CD4-positive, alpha-beta T cell treated with Interleukin-17A for 1 hour (primary cell): Measurements from ENCODE around the gene LPO.
A peak's percentile ranks its signal among the peaks of the same experiment; 100 is the strongest.

ENCODE experiments used
- DNase-seq: peaks from one replicate; pipeline ENCODE4 v3.0.0-alpha.2; 2020

Gene LPO

DNA sequence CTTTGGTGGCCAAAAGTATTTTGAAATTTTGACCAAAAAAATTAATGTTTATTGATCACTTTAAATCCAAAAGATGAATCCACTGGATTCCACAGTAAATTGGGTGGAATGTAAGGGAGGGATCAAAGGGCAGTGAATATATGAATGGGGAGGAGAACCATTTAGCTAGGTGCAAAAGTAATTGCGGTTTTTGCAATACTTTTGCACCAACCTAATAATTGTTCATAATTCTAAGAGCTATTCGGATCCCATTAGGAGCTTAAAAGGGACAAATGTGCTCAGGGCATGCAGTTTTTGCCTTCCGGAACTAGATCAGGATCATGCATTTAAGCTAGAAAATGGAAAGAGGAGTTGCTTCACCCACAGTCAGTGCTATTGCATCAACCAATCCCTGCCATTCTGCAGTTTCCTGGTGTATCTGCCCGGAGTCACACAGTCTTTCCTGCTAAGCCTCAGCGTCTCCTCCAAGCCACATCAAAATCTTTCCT is at the start of gene LPO:
Gene LPO (plus strand): TSS at position 438 of the 488 bp plus-strand sequence. CDS start 4,396 bp downstream, outside the sequence.
- DNase-seq = no peak

DNA sequence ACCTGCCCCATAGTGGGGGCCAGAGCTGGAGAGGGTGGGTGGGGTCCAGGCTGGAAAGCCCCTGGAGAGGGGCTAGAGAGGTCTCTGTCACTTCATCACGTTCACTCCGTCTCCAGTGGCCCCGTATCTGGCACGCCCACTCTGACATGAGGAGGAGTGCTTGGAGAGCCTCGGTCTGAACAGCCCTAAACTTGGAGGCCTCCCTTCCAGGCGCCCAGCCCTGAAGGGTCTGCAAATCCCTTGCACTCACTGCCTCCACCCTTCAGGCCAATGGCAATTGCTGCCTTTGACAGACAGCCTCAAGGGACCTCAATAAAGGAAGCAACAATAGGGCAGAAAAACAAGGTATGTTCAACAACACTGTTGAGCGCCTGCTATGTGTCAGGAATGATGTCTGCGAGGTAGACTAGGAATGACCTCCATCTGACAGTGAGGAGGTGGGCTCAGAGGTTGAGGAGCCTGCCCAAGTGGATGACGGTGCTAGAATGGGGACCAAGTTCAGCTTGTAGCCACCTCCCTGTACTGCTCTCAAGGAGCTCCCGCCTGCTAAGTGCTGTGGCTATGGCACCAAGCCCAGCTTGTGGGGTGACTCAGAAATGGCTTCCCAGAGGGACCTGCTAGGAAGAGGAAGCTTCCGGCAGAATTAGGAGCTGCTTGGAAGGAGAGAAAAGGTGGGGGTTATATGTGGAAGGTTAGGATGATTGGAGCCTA is 48.8 kb upstream of the LPO start:
- DNase-seq = no peak

DNA sequence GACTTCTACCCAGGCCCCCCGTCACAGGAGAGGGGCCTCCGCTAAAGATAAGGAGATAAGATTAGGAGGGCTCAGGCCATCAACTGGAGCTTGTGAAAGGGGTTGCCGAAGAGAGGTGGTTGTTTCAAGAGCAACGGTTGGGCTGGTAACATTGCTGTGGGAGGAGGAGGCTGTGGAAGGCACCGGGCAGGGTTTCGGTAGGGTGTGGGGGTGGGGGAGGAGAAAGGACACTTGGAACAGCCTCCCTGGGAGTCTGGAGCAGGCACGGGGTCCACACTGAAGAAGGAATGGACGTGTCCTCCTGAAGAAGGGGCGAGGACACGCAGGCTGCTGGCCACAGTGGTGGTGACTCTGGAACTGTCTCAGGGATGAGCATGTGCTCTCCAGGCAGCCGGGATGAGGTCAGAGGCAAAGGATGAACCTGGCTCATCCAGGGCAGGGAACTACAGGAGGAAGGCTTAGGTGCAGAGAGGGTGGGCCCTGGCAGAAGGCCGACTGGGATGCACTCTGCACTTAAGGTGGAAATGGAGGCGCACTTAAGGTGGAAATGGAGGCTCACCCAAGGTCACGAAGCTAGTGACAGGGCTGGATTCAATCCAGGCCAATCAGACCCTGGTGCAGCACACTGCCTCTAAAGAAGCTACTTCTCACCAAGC is 47.0 kb upstream of the LPO start:
- no peak for DNase-seq

DNA sequence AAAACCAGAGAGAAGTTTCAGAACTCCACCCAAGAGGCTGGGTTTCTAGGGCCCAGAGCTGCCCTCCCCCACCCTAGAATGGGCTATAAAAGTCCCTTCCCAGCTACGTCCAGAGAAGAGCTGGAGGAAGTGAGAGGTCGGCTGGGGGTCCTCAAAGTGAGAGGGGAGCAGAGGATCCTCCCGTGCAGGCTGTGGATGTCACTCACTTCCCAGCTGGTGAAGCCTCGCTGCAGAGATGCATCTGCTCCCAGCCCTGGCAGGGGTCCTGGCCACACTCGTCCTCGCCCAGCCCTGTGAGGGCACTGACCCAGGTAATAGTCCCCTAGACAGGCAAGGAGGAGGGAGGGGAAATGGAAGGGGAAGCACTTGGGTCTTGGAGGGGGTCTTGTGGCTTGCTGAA is 45.8 kb upstream of the LPO start, which contains the start of gene EPX:
Gene EPX (plus strand): TSS at position 115 of the 400 bp plus-strand sequence. CDS start 121 bp downstream, at position 236.
- no peak for DNase-seq

DNA sequence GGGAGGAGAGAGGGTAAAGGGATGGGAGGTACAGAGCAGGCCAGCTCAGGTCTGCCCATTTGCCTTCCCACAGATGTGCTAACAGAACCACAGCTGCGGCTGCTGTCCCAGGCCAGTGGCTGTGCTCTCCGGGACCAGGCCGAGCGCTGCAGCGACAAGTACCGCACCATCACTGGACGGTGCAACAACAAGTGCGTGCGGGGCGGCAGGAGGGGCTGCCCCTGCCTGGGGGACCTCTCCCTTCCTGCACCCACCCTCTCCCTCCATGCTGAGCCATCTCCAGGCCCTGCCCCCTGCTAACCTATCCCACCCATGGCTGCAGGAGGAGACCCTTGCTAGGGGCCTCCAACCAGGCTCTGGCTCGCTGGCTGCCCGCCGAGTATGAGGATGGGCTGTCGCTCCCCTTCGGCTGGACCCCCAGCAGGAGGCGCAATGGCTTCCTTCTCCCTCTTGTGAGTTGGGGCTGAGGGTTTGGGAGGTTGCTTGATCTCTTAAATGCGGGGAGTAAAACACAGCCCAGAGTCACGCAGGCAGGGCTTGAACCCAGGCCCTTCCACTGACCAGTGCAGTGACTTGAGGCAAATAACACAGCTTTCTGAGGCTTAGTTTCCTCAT is 44.6 kb upstream of the LPO start:
- no peak for DNase-seq

DNA sequence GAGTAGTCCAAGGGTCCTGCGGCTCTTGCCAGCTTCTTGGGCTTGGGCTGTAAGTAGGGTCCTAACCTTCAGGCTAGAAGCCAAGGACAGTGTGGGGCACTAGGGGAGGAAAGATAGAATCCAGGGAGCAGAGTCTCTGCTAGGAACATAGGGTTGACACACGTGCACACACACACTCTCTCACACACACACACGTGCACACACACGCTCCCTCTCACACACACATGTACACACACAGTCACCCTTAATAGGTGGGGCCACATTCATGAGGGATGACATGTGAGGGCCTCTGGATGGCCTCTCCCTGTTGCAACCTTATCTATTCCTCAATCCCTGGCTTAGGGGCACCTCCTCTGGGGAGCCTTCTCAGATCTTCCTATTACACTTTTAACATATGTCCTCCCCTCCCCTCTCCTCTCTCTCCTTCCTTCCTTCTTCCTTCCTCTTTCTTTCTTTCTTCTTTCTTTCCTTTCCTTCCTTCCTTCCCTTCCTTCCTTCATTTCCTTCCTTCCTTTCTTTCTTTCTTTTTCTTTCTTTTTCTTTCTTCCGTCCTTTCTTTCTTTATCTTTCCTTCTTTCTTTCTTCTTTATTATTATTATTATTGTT is 42.8 kb upstream of the LPO start:
- no peak for DNase-seq

DNA sequence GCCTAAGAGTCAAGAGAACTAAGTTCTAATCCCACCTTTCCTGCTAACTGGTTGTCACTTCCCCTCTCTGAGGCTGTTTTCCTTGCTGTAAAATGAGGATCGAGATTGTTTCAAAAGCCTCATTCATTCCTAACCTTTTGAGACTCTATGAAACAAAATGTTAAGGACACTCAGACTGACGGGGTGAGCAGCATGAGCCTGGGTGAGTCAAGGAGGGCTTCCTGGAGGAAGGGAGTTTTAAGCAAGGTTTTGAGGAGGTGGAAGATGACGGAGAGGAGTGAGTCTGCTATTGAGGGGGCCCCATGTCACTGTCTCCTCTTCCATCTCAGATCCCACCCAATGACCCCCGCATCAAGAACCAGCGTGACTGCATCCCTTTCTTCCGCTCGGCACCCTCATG is 41.8 kb upstream of the LPO start:
- no peak for DNase-seq

DNA sequence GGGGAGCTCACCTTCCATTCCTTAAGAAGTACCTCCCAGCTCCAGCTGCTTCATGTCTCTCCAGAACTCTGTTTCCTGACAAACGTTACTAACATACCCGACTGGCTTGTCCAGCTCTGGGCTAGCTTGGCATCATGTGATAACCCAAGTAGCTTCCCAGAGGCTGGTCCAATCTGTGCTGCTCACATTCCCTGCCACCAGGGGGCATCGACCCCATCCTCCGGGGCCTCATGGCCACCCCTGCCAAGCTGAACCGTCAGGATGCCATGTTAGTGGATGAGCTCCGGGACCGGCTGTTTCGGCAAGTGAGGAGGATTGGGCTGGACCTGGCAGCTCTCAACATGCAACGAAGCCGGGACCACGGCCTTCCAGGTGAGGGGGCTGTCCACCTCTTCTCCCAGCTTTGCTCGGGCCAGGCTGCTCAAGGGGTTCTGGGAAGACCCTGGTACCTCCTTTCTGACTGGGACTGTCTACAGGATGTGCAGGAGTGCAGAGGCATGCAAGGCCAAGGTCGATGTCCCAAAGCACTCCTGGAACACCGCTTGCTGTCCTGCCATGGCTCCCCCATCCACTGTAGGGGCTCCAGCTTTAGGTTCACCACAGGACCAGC is 38.3 kb upstream of the LPO start:
- peak; percentile 57 for DNase-seq

DNA sequence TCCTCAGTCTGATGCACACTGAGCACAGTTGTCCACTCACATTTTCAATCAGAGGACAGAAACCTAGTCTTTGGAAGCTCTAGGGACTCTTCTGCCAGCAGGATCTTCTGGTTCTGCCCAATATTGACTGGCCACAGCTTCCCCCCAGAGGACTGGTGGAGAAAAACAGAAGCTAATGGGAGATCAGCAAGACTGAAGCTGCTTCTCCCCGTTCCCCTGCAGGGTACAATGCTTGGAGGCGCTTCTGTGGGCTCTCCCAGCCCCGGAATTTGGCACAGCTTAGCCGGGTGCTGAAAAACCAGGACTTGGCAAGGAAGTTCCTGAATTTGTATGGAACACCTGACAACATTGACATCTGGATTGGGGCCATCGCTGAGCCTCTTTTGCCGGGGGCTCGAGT is 35.5 kb upstream of the LPO start:
- no peak for DNase-seq

DNA sequence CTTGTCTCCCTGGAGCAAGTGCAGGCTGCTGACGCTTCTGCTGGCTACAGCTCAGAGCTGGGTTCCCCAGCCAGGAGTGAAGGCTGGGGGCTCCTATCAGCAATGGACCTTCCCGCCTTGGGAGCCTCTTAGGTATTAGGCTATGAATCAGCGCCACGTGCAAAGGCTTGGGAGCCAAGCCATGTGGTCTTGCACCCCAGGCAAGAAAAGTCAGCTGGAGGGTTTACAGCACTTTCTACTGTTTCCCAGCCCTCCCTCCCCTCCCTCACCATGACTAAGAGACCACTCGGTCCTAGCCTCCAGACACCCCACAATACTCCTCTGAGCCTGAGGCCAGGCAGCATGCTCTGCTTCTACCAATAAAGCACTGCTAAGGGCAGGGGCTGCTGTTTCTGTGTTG is 33.6 kb upstream of the LPO start:
- DNase-seq = no peak

DNA sequence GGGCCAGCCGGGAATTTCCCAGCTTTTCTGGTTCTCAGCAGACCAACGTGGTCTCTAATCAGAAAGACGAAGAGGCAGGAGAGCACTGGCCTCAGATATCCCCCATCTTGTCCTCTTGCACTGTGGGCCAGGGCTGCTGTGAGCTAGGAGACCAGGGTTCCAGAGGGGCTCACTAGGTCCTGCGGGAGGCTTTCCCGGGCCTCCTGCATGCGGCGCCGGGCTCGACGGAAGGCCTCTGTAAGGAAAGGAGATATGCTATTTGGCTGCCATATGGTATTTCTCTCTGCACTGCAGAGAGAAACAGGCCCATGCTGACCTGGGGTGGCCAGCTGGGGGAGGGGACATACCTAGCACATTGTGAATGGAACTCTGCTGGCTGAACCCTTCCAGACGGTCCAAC is 32.4 kb upstream of the LPO start:
- no peak for DNase-seq

DNA sequence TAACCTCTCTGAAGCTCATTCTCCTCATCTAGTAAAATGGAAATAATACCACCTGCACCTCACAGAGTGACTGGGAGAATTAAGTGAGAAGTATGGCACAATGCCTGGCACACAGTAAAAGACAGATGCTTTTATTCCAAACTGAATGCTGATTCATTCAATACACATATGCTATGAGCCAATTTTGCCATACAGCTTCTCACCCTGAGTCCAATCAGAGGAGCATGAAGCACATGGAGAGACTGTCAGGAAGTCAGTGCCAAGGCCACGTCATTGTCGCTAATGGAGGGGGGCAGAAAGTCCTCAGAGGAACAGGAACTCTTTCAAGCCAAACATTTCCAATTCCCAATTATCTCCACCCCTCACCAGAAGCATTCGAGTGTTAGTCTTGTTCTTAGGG is 30.9 kb upstream of the LPO start:
- no peak for DNase-seq

DNA sequence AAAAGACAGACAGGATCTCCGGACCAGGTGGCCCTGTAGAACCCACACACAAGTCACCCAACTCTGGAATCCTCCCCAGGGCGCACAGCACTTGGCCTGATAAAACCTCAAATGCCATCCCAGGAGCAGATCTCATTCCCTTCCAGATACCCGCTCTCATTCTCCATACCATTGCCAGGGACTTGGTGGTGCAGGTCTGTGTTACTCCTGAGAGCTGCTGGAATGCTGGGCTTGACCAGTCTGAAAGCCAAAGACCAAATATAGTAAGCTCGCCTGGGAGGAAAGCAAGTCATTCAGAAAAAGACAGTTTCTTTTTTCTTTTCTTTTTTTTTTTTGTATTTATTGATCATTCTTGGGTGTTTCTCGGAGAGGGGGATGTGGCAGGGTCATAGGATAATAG is 30.0 kb upstream of the LPO start:
- DNase-seq = no peak

DNA sequence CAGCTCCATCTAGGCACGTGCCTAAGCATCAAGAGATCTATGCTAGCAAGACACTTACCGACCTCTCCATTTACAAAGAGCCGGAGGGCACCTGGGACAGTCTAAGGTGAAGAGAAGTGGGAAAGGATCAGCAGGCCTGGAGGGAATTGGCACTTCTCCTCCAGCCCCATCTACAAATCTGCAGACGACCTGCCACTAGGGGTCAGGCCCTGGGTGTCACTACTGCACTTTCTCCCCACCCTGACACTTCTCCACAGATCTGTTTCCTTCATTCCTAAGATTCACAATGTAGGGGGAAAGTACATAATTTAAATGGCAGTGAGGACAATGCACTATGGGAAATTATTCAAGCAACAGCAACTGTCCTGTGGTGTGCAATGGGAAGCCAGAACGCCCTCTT is 27.5 kb upstream of the LPO start:
- DNase-seq = no peak

DNA sequence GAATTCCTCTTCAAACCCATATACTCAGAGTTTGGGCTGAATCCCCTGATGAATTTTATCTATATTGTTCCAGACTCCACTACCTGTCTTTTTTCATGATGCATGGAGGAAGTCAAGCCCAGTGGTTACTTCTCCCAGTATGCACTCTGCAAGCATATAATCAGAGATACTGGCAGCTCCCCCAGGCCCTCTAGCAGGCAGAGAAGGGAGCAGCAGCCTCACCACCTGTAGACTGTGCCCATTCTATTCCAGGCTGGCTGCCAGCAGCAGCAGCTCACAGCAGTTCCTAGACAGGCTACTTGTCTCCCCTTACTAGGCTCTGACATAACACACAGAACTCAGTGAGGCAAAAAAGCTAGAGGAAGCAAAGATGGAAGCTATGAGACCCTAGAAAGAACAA is 22.7 kb upstream of the LPO start:
- DNase-seq = no peak

DNA sequence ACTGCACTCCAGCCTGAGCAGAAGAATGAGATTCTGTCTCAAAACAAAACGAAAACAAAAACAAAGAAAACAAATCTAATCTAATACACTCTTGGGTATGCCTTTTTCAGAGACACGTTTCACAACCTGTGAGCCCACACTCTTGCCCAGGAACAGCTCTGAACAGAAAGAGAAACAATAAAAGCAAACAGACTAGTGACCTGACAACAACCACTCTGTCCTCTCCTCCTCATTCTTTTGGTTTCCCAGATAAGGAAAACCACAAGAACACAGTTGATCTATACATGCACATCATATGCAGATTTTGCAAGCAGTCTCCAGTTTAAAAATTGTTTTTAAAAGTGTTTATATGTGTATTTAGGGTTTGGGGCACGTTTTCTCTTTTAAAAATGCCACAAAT is 20.6 kb upstream of the LPO start:
- peak; percentile 2 for DNase-seq

DNA sequence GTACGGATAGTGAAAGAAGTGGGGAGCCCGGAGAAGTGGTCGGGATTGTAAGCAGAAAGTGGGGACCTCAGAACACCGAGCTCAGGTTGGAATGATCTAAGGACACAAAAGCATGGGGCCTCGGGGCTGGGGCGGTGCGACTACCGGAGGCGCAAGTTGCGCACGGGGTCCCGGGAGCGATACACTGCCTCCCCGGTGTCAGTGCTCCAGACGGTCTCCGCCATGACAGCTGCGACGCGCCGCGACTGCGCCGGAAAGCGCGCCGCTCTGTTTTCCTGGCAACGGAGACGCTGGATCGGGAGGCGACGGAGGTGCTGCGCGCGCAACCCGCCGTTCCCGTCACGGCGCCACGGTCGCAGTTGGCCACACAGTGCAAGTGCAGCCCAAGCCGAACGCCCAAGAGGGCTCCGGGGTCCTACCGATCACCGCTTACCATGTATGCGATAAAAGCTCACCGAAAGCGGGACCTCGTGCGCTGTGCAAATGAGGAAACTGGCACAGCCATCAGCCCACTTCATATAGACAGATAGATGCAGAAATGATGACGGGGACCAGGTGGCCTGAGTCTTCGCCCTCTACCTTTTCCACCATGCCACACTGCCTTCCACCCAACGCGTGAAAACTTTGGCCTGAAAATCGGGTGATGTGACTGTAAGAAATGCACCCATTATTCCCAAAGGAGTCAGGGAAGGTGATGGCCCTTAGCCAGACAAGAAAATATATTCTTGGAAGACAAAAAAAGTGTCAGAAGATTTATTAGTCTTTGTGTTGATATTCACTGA is 19.2 kb upstream of the LPO start, which contains the start of gene MKS1:
Gene MKS1 (minus strand): TSS at position 249 of the 782 bp plus-strand sequence. CDS start 25 bp downstream, at position 224.
- peak; percentile 96 for DNase-seq

DNA sequence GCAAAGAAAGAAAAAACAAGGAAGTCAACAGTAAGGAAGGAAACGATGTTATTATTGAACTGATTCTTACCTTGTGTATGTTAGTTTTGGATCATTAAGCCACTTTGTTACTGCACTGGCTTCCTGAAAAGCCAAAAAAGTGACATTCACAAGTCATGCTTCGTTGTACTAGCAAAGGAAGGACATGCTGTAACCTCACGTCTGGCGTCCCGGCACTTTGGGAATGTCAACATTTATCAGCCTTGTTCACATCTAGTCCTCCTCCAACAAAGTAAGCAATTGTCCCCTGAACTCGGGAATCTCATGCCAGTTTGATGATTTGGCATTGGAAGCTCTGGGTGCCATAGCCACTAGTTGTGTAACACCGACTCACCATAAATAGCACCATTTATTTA is 18.6 kb upstream of the LPO start:
- no peak for DNase-seq

DNA sequence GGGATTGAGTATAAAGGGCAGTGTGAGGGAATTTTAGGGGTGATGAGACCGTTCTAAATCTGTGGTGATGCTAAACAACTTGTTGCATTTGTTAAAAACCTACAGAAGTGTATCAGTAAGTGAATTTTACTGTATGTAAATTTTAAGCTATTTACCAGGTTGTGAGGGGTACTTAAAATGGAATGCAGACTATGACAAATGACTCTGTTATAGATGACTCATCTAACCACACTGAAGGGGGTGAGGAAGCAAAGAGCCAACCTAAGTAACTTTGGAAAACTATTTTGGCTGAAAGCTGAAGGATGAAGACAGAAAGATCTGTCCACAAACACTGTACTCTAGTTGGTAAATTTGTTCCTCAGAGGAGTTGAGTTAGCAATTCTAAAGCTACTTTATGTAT is 14.1 kb upstream of the LPO start:
- DNase-seq = no peak

DNA sequence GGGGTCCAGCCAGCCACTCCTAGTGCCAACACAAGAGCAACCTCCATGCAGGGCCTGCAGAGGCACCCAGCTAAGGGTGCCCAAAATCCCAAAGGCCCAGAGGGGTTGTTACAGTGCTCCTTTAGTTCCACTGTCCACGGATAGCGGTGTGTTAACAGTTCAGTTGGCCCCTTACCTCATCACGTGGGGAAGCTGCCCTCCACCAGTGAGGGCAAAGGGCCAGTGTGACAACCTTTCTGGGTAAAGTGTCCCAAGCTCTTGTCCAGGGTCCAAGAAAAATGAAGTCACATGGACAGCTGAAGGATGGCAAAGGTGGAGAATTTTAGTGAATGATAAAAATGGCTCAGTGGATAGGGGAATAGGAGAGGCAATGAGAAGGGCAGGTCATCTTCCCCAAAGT is 10.7 kb upstream of the LPO start:
- DNase-seq = no peak

DNA sequence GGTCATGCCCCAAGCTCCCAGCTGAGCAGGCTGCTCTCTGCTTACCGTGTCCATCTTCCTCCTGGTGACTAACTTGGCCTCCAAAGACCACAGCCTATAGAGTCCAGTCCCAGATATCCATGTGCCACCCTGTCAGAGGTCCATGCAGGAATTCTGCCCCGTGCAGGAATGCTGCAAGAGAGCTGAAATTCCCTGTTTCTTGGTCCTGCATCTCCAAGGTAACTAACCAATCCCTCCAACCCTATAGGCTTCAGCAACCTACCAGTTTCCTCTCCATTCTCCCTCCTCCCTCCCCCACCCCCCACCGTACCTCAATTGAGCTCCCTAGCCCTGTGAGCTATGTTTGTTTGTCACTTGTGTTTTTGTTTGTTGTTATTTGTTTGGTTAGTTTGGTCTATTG is 9.7 kb upstream of the LPO start:
- DNase-seq = no peak

DNA sequence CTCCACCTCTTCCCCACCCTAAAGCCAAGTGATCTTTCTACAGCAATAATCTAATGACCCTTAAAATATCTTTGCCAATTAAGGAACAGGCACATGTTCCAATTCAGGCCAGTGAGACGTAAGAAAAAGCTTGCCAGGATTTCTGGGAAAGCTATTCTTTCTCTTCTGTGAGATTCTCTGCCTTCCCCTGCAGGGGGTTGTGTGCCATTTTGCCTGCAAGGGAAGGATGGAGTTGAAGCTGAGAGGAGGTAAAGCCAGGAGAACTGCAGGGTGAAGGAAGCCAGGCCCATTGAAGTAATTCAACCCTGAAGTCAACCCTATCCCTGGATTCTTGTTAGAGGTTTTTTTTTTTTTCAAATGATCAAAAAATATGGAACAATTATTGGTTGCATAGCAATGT is 9.0 kb upstream of the LPO start:
- no peak for DNase-seq
